Hepatocyte (in vitro differentiated cells): Measurements from ENCODE around the gene MYO5C. TPM values are rescaled to one million over a fixed set of nuclear protein-coding genes. Genes with fewer than 3 reads are reported as not detected.

Experiments used
- DNase-seq: peaks from one replicate; pipeline ENCODE4 v3.0.0-alpha.2; 2016; ENCODE audit warnings: low spot score
- H2AFZ ChIP-seq: fragments of 200-600 bp; sonication (generic); 2 replicates; pipeline ENCODE4 v1.6.0; 2016; ENCODE audit warnings: antibody characterized with exemption, mild to moderate bottlenecking
- H3K27ac ChIP-seq: fragments of 200-600 bp; sonication (generic); 2 replicates; pipeline ENCODE4 v1.5.1; 2016; ENCODE audit warnings: mild to moderate bottlenecking
- H3K27me3 ChIP-seq: fragments of 200-600 bp; sonication (generic); 2 replicates; pipeline ENCODE4 v1.6.1; 2016
- H3K36me3 ChIP-seq: fragments of 200-600 bp; sonication (generic); replicated peaks from 2 replicates; pipeline ENCODE4 v1.5.1; 2016; ENCODE audit warnings: low read depth; ENCODE audit not compliant: insufficient read depth
- H3K4me1 ChIP-seq: fragments of 200-600 bp; sonication (generic); 2 replicates; pipeline ENCODE4 v1.5.1; 2016; ENCODE audit warnings: mild to moderate bottlenecking, moderate library complexity; ENCODE audit not compliant: insufficient read depth
- H3K4me2 ChIP-seq: fragments of 200-600 bp; sonication (generic); 2 replicates; pipeline ENCODE4 v1.6.0; 2016
- H3K4me3 ChIP-seq: fragments of 200-600 bp; sonication (generic); 2 replicates; pipeline ENCODE4 v1.5.1; 2016; ENCODE audit warnings: mild to moderate bottlenecking
- H3K79me2 ChIP-seq: fragments of 200-600 bp; sonication (generic); 2 replicates; pipeline ENCODE4 v1.6.0; 2017; ENCODE audit warnings: mild to moderate bottlenecking
- H3K9me2 ChIP-seq: fragments of 200-600 bp; sonication (generic); replicated peaks from 2 replicates; pipeline ENCODE4 v1.6.0; 2017; ENCODE audit warnings: mild to moderate bottlenecking; ENCODE audit not compliant: insufficient read depth
- H3K9me3 ChIP-seq: fragments of 200-600 bp; sonication (generic); 2 replicates; pipeline ENCODE4 v1.5.1; 2016; ENCODE audit warnings: low read depth, mild to moderate bottlenecking
- H4K20me1 ChIP-seq: fragments of 200-600 bp; sonication (generic); 2 replicates; pipeline ENCODE4 v1.6.0; 2016; ENCODE audit warnings: mild to moderate bottlenecking; ENCODE audit not compliant: insufficient read depth, poor library complexity, severe bottlenecking
- EZH2 ChIP-seq: fragments of 200-600 bp; sonication (generic); IDR thresholded peaks from 2 replicates; pipeline ENCODE4 v1.6.1; 2016; ENCODE audit warnings: antibody characterized with exemption, mild to moderate bottlenecking, borderline replicate concordance
- EZH2phosphoT487 ChIP-seq: fragments of 200-600 bp; sonication (generic); IDR thresholded peaks from one replicate; pipeline ENCODE4 v1.6.1; 2018; ENCODE audit warnings: antibody characterized with exemption, mild to moderate bottlenecking, low read depth, moderate library complexity; ENCODE audit not compliant: unreplicated experiment, severe bottlenecking
- WGBS: methylation state at CpG from one replicate; pipeline ENCODE4 v1.1.6; 2016; ENCODE audit warnings: low lambda C conversion rate; ENCODE audit errors: missing lambda C conversion rate; 5-methylcytosine and 5-hydroxymethylcytosine counted together
- polyA plus RNA-seq: library from polyadenylated mRNA; unstranded; fragments of >200 nt; fragmentation: Nextera tagmentation; extraction: Ambion mirVana; gene quantifications from 2 replicates; pipeline ENCODE4 v1.2.1, GENCODE V29; 2016
- total RNA-seq: library from RNA; depleted of rRNA; stranded (reverse); fragments of >200 nt; gene quantifications from 2 replicates; pipeline ENCODE4 v1.2.3, GENCODE V29; 2014
- TF ChIP-seq, protein P1 (sequence below): fragments of 200-600 bp; sonication (generic); IDR thresholded peaks from 2 replicates; pipeline ENCODE4 v1.5.1; 2016; ENCODE audit warnings: antibody characterized with exemption, mild to moderate bottlenecking; ENCODE audit not compliant: poor library complexity

MYO5C gene
- total and polyA plus RNA-seq, 2 experiments from 2014 or later: 10.2 to 18.2 TPM

DNA sequence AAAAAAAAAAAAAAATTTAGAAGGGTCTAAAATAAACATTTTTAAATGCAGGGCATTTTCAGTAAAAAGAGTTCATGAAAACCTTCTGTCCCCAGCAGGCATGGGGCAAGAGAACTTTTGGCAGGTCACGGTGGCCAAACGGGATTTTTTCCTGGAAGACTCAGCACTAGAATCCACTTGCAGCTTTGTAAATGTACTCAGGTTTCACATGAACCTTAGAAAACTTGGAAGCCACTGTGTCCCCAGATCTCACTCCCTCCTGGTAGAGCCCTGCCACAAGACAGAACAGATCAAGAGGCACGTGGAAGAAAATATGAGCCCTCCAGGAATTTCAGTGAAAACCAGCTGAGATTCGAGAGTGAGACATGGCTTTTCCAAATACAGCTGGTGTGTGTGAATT lies 102.3 kb downstream of the MYO5C start:
- no peak overlapping the region for H3K4me2 ChIP-seq
- H2AFZ ChIP-seq: no peak overlapping the region
- H3K4me1 ChIP-seq: no peaks in the 10 kb centered on the region
- H4K20me1 ChIP-seq: no peaks in the 10 kb centered on the region
- H3K36me3 ChIP-seq: no peaks in the 10 kb centered on the region
- no peak overlapping the region for H3K4me3 ChIP-seq
- no peaks in the 10 kb centered on the region for H3K9me2 ChIP-seq
- 78% methylated on average over 4 of the region's 4 CpGs for WGBS
- TF ChIP-seq, protein P1, sequence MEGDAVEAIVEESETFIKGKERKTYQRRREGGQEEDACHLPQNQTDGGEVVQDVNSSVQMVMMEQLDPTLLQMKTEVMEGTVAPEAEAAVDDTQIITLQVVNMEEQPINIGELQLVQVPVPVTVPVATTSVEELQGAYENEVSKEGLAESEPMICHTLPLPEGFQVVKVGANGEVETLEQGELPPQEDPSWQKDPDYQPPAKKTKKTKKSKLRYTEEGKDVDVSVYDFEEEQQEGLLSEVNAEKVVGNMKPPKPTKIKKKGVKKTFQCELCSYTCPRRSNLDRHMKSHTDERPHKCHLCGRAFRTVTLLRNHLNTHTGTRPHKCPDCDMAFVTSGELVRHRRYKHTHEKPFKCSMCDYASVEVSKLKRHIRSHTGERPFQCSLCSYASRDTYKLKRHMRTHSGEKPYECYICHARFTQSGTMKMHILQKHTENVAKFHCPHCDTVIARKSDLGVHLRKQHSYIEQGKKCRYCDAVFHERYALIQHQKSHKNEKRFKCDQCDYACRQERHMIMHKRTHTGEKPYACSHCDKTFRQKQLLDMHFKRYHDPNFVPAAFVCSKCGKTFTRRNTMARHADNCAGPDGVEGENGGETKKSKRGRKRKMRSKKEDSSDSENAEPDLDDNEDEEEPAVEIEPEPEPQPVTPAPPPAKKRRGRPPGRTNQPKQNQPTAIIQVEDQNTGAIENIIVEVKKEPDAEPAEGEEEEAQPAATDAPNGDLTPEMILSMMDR: no peak
- H3K27ac ChIP-seq: no peak overlapping the region
- no peak for DNase-seq
- H3K27me3 ChIP-seq: no peaks in the 10 kb centered on the region
- H3K9me3 ChIP-seq: no peaks in the 10 kb centered on the region
- no peaks in the 10 kb centered on the region for H3K79me2 ChIP-seq

- no peaks in the 10 kb centered on the region for H3K4me1 ChIP-seq
- H3K4me3 ChIP-seq: no peak within 1 kb of the TSS
- no peaks in the 10 kb centered on the region for H4K20me1 ChIP-seq
- no peak for DNase-seq
- WGBS: 74% methylated on average over 7 of the region's 7 CpGs
- TF ChIP-seq, protein P1: no peak
- no peak for TF ChIP-seq EZH2
- no peak within 1 kb of the TSS for H2AFZ ChIP-seq
- H3K9me2 ChIP-seq: no peaks in the 10 kb centered on the region
- H3K27me3 ChIP-seq: no peaks in the 10 kb centered on the region
- H3K27ac ChIP-seq: no peak within 1 kb of the TSS
- H3K79me2 ChIP-seq: no peaks in the 10 kb centered on the region
- no peaks in the 10 kb centered on the region for H3K36me3 ChIP-seq
- H3K9me3 ChIP-seq: no peaks in the 10 kb centered on the region
- no peak within 1 kb of the TSS for H3K4me2 ChIP-seq
These were observed 104.4 kb downstream of the MYO5C start, which contains the start of gene GNB5 for GRCh38 chr15:52191207-52191606. TSS of gene GNB5 (minus strand) at chr15:52191392. CDS start at chr15:52184676, 6,716 bp downstream.

- no peak overlapping the region for H3K27ac ChIP-seq
- WGBS: 79% methylated on average over 11 of the region's 11 CpGs
- TF ChIP-seq EZH2phosphoT487: no peak
- TF ChIP-seq EZH2: no peak
- TF ChIP-seq, protein P1: no peak
These were observed 108.7 kb downstream of the MYO5C start for GRCh38 chr15:52186651-52187486.

More at GRCh38 chr15:52186651-52187486, 108.7 kb downstream of the MYO5C start:
- Histone ChIP-seq H3K36me3 (no peaks in the 10 kb centered on the region), H3K4me3 (no peak overlapping the region), H4K20me1 (no peaks in the 10 kb centered on the region), H3K27me3 (no peaks in the 10 kb centered on the region), H3K4me2 (no peak overlapping the region), H2AFZ (no peak overlapping the region), H3K9me3 (no peaks in the 10 kb centered on the region), H3K4me1 (peaks cover 3% of the 10 kb centered on the region), H3K79me2 (no peaks in the 10 kb centered on the region), H3K9me2 (no peaks in the 10 kb centered on the region)
- no peak for DNase-seq
